Lung (tissue), 12 donors: ENCODE results near the gene MYO9A. TPM values are rescaled to one million over a fixed set of nuclear protein-coding genes. Genes with fewer than 3 reads are reported as not detected.
"Not testable (repeated sequence)": the region's sequence is repeated elsewhere in the genome, so short reads cannot be mapped to it uniquely, and the experiment has no call there.

Source experiments
- ATAC-seq: fragments of 200-7000 bp; cut with Tn5 transposase; one replicate; pipeline ENCODE4 v1.9.1; 2020; ENCODE audit warnings: moderate number of reproducible peaks; ENCODE audit not compliant: insufficient read depth, low FRiP score
- DNase-seq, 3 donors: peaks; one replicate each; pipeline ENCODE4 v3.0.0-alpha.2; 2013 to 2017
- H3K27ac ChIP-seq, 2 donors: one replicate each; pipeline ENCODE4 v1.5.1; 2013; ENCODE audit warnings: mild to moderate bottlenecking in 2 of 2, moderate library complexity in 2 of 2, control low read depth in 1 of 2, inconsistent platforms in 1 of 2, low read depth in 1 of 2, low read length in 1 of 2
- H3K27me3 ChIP-seq, 3 donors: one replicate each; pipeline ENCODE4 v1.5.1; 2013; ENCODE audit warnings: low read length in 2 of 3; ENCODE audit not compliant: control insufficient read depth in 3 of 3, insufficient read depth in 3 of 3
- H3K36me3 ChIP-seq, 4 donors: one replicate each; pipeline ENCODE4 v1.5.1; 2013; ENCODE audit warnings: low read length in 4 of 4, mild to moderate bottlenecking in 1 of 4, moderate library complexity in 1 of 4; ENCODE audit not compliant: control insufficient read depth in 4 of 4, insufficient read depth in 4 of 4
- H3K4me1 ChIP-seq, 5 donors: one replicate each; pipeline ENCODE4 v1.5.1; 2013; ENCODE audit warnings: low read length in 5 of 5, mild to moderate bottlenecking in 2 of 5, moderate library complexity in 1 of 5; ENCODE audit not compliant: control insufficient read depth in 5 of 5, insufficient read depth in 5 of 5
- H3K4me3 ChIP-seq: one replicate; pipeline ENCODE4 v1.5.1; 2013; ENCODE audit warnings: mild to moderate bottlenecking, control low read depth, moderate library complexity
- H3K9ac ChIP-seq, 2 donors: one replicate each; pipeline ENCODE4 v1.5.1; 2013; ENCODE audit warnings: low read length in 2 of 2, control low read depth in 1 of 2; ENCODE audit not compliant: insufficient read depth in 1 of 2
- H3K9me3 ChIP-seq, 4 donors: one replicate each; pipeline ENCODE4 v1.5.1; 2013; ENCODE audit warnings: low read length in 3 of 4, mild to moderate bottlenecking in 1 of 4, moderate library complexity in 1 of 4; ENCODE audit not compliant: control insufficient read depth in 4 of 4, insufficient read depth in 3 of 4
- WGBS, 2 donors: extraction: QIAGEN DNeasy Blood & Tissue Kit; methylation state at CpG; one replicate each; pipeline ENCODE4 v1.1.7; 2013; 5-methylcytosine and 5-hydroxymethylcytosine counted together
- polyA plus RNA-seq, 2 donors: library from polyadenylated mRNA; stranded (reverse); fragments of 200-250 nt; gene quantifications; one replicate each; pipeline ENCODE4 v1.2.1, GENCODE V29; 2013
- total RNA-seq, 2 donors: library from RNA; depleted of rRNA in 1 of 2; stranded (reverse); fragments of >200 nt in 1 of 2; gene quantifications; one replicate each; pipeline ENCODE4 v1.2.1, GENCODE V29; 2014 to 2021
- TF ChIP-seq, protein P1 (sequence below): IDR thresholded peaks from 2 replicates; pipeline ENCODE4 v1.5.1; 2012; ENCODE audit warnings: mild to moderate bottlenecking; ENCODE audit errors: control extremely low read depth, extremely low read depth
- donor health status: control.
- donor health status: control.
- donor health status: Bipolar disorder and iron deficiency.
- donor health status: healthy.
- donor health status: DM: yes; HTN: yes; CAD: no.

MYO9A gene
- total and polyA plus RNA-seq, 4 donors: 4.5 to 173 (median 34.4) TPM

- Histone ChIP-seq H3K27me3 (no peaks in the 10 kb centered on the region), H3K4me1 (peaks cover 0 to 4% (median 3%) of the 10 kb centered on the region in 5 donors), H3K4me3 (no peak overlapping the region), H3K9me3 (no peaks in the 10 kb centered on the region), H3K9ac (no peak overlapping the region), H3K36me3 (peaks cover 6 to 15% (median 8%) of the 10 kb centered on the region in 4 donors), H3K27ac (no peak overlapping the region)
- no peak for ATAC-seq
- 88 to 92% methylated on average over 3 of the region's 3 CpGs for WGBS, 2 donors
- TF ChIP-seq, protein P1, sequence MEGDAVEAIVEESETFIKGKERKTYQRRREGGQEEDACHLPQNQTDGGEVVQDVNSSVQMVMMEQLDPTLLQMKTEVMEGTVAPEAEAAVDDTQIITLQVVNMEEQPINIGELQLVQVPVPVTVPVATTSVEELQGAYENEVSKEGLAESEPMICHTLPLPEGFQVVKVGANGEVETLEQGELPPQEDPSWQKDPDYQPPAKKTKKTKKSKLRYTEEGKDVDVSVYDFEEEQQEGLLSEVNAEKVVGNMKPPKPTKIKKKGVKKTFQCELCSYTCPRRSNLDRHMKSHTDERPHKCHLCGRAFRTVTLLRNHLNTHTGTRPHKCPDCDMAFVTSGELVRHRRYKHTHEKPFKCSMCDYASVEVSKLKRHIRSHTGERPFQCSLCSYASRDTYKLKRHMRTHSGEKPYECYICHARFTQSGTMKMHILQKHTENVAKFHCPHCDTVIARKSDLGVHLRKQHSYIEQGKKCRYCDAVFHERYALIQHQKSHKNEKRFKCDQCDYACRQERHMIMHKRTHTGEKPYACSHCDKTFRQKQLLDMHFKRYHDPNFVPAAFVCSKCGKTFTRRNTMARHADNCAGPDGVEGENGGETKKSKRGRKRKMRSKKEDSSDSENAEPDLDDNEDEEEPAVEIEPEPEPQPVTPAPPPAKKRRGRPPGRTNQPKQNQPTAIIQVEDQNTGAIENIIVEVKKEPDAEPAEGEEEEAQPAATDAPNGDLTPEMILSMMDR: no peak
- no peak for DNase-seq
Observed at GRCh38 chr15:71874245-71874644, 243.7 kb downstream of the MYO9A start.

DNA sequence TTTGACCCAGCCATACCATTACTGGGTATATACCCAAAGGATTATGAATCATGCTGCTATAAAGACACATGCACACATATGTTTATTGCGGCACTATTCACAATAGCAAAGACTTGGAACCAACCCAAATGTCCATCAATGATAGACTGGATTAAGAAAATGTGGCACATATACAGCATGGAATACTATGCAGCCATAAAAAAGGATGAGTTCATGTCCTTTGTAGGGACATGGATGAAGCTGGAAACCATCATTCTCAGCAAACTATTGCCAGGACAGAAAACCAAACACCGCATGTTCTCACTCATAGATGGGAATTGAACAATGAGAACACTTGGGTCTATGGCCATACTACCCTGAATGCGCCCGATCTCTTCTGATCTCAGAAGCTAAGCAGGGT lies 259.7 kb downstream of the MYO9A start:
- not testable (repeated sequence) for H3K9ac ChIP-seq, H3K9me3 ChIP-seq, H3K27me3 ChIP-seq, DNase-seq, ATAC-seq, H3K27ac ChIP-seq, H3K4me3 ChIP-seq, H3K4me1 ChIP-seq
- H3K36me3 ChIP-seq: peaks cover 2 to 27% (median 6%) of the 10 kb centered on the region in 4 donors
- 95% methylated on average over 4 of the region's 4 CpGs for WGBS, 2 donors

GRCh38 chr15:71853543-71853942 lies 264.4 kb downstream of the MYO9A start:
- no peak overlapping the region for H3K9ac ChIP-seq
- ATAC-seq (no peak), DNase-seq (no peak)
- WGBS, 2 donors: 98 to 100% methylated on average over 1 of the region's 1 CpG
- H3K36me3 ChIP-seq: peaks cover 3 to 17% (median 10%) of the 10 kb centered on the region in 4 donors
- no peak overlapping the region for H3K4me3 ChIP-seq
- TF ChIP-seq, protein P1: no peak
- no peaks in the 10 kb centered on the region for H3K27me3 ChIP-seq
- no peak overlapping the region for H3K27ac ChIP-seq
- peaks cover 0 to 1% (median 0%) of the 10 kb centered on the region in 4 donors for H3K9me3 ChIP-seq
- H3K4me1 ChIP-seq: no peaks in the 10 kb centered on the region

DNA sequence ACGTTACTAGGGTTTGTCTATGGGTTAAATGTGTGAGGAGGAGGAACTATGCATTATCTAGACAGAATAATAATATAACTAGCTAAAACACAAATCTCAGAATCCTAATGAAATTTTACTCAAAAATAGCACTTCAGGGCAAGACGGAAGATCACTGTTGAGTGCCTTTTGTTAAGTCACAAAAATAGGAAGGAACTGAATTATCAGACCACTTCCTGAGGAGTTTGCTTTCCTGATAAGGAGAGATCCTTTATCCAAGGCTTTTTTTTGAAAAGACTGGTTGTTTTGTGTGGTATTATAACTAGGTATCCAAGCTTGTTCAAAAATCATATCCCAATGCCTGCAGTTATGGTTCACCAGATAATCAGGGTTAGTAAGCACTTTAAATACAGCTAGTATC lies 273.0 kb downstream of the MYO9A start:
- ATAC-seq (no peak), DNase-seq (no peak)
- TF ChIP-seq, protein P1: no peak
- no peaks in the 10 kb centered on the region for H3K9me3 ChIP-seq
- H3K27me3 ChIP-seq: no peaks in the 10 kb centered on the region
- WGBS, 2 donors: 57 to 74% methylated on average over 2 of the region's 2 CpGs
- H3K9ac ChIP-seq: no peak overlapping the region
- H3K36me3 ChIP-seq: peaks cover 1 to 26% (median 18%) of the 10 kb centered on the region in 4 donors
- H3K27ac ChIP-seq: no peak overlapping the region
- H3K4me3 ChIP-seq: no peak overlapping the region
- H3K4me1 ChIP-seq: no peaks in the 10 kb centered on the region
